HuH-7.5 (cell line): Measurements from ENCODE around the gene CHST8.

Experiments
- DNase-seq: peaks from one replicate; pipeline ENCODE4 v3.0.0; 2011; ENCODE audit warnings: low spot score

CHST8 gene

DNA sequence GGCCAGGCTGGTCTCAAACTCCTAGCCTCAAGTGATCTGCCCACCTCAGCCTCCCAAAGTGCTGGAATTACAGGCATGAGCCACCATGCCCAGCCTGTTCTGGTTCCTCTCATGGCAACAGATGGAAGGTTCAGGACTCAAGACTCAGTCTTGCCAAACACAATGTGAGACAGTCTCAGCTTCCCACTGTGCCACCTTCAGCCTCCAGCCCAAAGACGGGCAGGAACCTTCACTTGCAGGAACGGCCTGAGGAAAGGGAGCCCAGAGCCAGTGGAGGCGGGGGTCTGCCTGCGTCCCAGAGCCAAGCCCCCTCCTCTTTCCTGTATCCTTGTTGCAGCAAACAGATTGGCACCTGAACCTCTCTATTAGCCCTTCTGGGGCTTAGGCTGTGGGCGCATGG is 2.9 kb upstream of the CHST8 start:
- no peak for DNase-seq

DNA sequence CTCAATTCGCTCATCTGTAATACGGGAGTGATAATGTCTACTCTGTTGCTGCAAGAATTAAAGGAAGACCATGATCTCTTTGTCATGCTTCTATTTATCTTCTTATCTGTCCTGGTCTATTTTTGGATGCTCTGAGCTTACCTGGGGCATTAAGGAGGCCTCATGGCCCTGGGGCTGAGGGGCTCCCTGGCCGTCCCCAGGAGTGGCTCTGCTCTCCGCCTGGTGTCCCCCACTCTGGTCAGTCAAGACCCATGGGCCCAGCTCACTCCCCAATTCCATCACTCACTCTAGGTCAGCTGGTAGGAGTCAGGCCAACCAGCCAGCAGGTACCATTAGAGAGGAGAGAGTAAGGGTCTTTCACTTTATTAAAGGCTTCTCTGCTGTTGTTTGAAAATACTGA is 1.1 kb upstream of the CHST8 start:
- DNase-seq, result no peak

DNA sequence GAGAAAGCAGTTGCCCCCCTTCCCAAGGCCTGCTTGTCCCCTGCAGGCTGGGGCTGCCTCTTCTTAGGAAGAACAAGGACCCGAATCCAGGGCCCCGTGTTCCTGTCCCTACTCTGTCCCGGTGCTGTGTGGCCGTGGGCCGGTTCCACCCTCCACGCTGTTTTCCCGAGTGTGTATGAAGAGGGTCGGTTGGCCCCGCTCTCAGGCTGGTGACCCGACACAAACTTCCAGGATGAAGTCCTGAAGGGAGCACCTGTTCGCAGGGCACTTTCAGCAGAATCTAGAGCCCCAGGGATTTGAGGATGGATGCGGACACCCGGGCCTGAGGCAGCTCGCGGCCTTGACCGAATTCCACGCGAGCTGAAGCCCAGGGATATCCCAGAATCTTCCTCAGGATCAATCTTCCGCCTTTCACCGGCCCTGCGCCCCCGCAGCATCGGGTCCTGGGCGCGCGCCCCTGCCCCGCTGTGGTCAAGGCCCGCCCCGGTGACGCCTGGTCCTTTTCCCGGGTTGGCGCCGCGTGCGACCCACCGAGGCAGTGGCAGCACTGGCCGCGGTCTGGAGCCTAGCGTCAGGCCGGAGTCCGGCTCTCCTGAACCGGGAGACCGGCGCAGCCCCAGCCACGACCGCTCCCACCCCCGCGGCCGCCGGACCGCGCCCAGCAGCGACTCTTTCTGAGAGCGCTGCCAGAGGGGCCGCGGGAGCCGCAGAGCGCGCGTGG is 528 bp upstream of the CHST8 start:
- no peak for DNase-seq

DNA sequence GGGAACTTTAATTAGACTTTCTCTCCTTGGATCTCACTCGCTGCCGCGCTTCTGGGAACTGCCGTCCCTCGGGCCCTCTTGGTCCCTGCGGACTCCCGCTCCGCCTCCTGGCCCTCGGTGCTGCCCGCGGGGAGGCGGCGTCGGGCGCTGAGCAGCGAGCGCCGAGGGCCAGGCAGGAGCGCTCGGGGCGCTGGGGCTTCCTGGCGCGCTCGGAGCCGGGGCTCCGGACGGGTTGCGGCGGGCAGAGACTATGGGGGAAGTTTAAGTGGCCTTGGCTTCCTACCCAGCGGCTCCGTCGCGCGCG is 704 bp downstream of the CHST8 start:
- DNase-seq, result no peak

DNA sequence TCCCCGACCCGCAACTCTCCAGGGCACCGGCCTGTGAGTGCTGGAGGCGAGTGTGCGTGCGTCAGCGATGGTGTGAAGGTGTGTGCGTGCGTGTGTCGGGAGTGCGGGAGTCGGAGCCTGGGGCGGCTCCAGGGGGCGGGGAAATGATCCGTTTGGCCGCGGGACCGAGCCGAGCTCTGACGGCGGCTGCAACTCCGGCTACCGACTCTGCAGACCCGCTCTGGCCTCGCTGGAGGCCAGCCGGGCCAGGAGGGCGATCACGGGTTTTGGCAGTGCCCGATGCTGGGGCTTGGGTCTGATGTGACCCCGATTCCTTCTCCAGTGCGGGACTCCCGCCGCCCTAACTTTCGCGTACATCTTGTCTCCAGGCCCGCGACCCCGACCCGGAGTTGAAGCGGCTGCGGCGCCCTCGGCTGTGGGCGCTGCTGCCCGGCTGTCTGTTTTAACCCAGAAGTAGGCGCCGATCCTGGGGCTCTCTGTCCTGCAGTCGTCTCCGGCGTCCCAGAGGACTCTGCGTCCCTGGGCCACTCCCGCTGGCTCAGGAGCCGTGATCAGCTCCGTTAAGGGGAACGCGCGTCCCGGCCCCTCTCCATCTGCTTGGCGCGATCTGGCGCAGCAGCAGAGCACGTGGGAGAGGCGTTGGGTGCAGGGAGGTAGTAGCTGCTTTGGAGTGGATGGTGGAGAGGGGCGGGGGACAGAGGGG is 1.2 kb downstream of the CHST8 start:
- no peak for DNase-seq

DNA sequence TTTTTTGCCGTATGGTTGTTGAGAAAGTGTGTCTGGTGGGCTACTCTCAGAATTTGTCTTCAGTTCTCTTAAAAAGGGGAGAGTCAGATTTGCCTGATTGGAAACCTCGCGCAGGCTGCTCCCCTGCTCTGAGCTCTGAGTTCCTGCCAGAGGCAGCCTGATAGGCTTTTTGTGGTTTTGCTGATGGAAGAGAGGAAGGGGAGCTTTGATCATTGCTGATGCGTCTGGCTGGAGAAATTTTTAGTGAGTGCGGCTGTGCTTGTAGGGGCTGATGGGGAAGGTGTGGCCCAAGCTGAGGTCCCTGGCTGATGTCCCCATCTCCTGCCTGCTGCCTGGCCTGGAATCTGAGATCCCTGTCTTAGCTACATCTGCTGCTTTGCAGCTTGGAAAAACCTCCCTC is 2.8 kb downstream of the CHST8 start:
- no peak for DNase-seq

DNA sequence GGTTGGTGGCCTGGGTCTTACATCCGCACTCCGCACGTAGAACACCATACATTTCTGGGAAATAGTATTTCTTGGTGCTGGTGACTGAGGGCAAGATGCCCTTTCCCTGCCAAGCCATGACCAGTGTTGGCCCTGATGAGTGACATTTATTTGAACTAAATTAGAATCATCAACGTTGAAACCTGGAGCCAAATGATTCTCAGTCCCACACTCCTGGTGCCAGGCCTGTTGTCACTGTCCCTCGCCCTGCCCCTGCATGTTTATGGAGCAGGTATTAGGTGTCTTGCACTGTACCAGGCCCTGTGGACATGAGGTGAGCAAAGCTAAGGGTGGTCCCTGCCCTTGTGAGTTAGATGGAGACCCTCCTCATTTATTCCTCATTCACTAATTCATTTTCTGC is 5.8 kb downstream of the CHST8 start:
- DNase-seq, result no peak

DNA sequence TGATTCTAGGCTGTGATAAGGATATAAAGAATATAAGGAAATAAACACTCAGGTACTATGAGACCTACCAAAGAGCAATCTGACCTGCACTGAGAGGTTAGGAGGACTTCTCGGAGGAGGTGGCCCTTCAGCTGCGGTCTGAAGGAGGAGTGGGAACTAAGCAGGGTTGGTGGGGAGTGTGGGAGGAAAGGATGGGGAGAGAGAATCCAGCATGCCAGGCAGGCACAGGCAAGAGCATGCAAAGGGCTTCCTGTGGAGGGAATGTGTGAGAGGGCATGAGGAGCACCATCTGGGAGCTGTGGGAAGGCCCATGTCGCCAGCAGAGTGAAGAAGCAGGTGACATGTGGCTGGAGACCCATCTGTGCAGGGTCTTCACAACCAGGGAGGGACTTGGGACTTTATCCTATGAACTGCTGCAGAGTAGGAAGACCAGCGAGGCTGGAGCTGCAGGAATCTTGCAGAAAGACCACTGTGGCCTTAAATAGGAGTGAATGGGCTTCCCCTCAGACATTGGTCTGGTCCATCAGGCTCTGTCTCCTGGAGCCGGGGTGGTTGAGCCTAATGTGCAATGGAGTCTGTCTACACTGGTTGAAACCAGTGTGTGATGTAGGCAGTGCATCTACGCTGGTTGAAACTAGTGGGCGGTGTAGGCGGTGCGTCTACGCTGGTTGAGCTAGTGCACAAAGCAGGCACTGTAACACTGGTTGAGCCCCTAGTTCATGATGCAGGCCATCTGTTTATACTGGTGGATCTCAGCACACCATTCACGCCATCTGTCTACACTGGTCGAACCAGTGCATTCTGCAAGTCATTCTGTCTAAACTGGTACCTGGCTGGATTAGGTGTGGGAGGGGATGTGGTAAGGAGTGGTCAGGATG is 6.4 kb downstream of the CHST8 start:
- DNase-seq, result no peak

DNA sequence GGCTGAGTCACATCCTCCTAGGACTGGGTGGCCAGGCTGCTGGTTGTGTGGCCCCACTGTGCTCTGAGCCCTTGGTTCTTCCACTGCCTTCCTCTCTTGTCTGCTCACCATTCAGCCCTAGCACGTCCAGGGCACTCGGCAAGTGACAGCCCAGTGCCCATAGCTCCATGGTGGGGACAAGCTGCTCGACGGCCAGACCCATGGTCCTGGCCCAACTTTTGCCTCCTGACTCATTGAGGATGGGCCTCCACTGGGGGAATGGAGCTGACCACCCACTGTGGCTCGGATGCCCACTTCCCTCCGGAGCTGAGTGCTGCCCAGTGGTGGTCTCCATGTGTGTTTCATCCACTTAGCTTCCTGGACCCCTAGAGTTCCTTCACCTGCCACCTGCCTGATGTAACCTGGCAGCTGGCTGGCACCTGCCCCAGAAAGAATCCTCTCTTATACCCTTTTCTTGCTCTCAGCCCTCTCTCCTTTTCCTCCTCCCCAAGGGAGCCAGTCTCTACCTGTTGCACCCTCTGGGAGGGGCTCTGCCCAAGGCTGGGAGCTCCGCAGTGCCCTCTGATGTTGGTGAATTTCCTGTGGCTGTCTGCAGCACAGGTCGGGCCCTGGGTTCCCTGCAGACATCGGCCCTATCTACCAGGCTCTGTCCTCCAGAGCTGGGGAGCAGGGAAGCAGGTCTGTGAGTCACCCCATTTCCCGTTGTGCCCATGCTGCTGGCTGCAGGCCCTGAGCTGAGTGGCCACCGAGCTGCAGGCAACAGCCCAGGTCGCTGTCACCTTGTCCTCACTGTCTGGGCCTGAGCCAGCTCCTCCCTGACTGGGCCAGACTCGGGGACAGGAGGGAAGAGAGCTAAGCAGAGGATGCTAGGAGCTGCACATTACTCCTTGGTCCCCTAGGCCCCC is 7.4 kb downstream of the CHST8 start:
- no peak for DNase-seq

DNA sequence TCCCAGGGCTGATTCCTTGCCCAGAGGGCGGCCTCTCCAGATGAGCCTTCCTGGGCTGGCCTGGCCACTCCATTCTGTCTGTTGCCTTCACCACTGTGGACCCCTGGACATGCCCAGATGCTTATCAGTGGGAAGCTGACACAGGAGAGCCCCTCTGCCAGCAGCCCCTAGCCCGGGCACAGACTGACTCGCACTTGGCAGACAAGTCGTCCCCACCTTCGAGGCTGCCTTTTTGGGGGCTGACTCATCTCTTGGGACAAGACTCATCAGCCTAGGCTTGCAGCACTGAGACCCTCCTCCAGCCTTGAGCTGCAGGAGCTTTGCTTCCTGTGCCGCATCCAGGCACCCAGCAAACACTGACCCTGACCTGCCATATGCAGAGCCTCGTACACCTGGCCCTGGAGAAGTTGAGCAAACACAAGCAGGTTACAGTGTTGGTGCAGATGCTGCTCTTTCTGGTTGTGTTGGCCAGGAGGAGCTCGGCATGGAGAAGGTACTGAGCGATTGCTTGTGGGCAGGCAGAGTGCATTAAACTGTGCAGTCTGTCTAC is 8.1 kb downstream of the CHST8 start:
- no peak for DNase-seq

DNA sequence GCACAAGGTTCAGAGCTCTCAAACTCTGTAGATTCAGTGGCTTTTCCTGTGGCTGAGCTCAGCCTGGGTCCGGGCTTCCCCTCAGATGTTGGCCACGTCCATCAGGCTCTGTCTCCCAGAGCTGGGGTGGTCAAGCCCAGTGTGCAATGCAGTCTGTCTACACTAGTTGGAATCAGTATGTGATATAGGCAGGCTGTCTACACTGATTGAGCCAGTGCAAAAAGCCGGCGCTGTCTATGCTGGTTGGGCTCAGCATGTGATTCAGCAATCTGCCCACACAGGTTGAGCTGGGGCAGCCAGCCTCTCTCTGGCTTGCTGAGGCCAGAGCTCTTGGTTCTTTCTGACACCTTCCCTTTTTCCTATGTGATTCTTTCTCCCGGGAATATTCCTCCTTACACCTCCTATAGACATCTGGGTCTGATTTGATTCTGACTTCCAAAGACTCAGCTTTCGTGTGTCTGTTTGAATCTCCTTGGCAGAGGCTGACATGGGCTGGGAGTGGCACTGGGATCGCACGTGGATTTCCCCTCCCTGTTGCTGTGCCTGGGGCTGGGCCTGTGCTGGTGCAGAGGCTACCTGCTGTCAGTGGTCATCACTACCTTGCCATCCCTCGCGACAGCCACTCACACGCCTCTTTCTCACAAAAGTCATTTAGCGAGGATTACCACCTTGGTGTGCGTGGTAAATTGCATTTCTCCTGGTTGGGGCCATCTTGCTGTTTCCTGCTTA is 9.3 kb downstream of the CHST8 start:
- DNase-seq, result no peak

DNA sequence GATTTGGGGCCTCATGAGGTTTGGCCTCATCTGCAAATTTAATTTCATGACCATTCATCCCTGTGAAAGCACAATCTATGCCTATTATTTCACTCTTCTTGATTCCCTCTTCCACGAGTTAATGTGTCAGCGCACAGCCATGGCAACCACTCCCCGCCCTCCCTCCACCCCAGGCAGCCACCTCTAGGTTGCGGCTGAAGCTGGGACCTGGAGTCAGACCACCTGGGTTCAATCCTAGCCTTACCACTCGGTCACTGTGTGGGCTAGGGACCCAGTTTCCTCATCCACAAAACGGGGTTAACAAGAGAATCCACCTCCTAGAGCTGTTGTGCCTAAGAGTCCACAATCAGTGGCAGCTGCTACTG is 9.8 kb downstream of the CHST8 start:
- no peak for DNase-seq

DNA sequence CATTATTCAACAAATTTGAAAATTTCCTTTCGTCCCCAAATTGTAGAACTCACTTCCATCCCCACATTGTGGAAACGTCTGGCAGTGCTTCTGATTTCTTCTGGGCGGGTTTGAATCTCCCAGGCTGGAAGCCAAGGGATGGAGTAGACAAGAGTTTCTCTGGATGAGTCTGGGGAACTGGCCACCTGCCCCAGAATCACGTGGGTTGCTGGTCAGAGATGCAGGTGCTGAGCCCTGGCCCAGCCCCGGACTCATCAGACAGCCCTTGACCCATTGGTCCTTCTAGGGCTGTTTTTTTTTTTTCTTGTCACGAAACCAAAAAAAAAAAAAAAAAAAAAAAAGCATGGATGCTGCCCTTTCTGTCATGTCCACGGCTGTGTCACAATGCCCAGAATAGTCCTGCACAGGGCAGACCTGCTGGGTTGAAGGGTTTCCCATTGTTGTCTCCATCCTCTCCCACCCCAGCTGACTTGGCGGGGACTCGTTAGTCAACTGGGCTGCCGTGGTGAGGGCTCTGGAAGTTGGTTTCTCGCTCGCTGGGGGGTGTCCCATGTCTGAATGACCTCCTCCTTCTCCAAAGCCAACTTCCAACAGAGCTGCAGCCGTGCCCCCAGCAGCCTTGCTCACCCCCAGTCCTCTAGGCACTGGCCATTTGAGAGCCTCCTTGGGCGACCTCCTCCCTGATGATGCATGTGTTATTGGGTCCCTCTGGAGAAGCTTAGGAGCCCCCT is 12.8 kb downstream of the CHST8 start:
- no peak for DNase-seq

DNA sequence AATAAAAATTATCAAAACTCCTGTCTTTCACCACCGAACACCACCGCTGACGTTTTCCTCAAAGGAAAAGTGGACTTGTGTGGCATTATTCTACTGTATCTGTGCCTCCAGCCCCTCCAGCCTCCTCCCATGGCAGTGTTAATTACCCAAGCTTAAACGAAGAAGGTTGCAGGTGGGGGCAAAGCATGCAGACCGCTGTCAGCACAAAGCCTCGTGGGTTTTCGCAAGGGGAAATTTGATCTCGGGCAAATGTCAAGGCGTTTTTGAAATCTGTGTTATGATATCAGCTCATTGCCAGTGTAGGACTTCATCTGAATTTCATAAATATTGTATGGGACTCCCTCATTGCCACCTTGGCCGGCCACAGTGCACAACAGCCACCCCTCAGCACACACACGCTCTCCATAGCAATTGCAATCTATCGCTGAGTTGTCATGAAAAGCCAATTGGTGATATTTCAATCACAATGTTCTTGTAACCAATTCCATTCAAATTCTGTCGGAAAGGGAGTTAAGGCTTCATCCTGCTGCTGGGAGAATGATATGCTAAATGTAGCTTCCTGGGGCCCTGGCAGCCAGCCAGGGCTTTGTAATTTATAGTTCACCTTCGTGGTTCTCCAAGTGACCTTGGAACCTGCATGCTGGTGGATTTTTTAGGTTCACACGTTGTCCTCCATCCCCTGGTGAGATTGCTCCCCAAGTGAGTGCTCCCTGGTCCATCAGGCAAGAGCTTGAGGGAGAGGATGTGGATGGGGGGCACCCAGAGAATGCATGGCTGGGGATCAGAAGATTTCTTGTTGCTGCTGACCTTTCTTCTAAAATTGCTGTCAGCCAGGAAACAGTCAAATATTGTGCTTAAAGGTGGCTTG is 16.6 kb downstream of the CHST8 start:
- DNase-seq, result no peak

DNA sequence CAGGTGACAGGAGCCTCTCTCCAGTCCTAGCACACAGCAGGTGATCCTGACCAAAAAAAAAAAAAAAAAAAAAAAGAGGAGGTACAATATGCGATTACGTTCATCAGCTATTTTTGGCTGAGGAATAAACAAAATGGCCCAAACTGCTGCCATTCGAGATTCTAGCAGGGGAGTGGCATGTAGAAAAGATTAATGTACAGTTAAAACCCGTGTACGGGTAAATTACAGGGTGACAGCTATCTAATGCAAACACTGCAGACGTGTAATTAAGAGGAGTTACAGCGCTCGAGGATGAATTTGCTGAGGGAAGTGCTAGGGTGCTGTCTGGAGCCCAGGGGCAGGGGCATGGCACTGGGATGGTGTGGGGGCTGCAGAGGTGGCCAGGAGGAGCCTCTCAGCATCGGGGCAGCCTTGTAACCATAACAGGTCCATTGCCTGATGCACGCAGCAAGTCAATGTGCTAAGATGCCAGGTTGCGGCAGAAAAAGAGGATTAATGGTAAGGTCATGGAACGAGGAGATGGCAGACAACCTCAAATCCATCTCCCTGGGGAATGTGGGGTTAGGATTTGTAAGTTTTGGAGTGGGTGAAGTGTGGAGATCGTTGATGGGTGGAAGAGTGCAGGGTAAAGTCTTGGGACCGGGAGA is 17.4 kb downstream of the CHST8 start:
- DNase-seq, result no peak

DNA sequence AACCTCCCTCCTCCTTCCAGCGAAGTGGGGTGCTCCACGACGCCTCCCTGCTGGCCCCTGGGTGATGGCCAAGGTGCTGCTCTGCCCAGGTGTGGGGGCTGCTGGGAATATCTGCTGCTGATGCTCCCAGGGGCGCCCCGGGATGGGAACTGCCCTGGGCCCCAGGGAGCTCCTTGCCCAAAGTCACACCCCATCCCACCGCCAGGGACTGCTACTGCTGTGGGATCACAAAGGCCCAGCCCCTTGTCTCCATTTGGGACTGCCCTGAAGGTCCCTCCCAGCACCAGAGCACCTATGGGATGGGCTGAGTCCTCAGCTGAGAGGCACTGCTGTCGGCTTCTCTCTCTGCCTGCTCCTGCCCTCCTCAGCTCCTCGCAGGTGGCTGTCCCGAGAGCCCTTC is 19.0 kb downstream of the CHST8 start:
- DNase-seq, result no peak

DNA sequence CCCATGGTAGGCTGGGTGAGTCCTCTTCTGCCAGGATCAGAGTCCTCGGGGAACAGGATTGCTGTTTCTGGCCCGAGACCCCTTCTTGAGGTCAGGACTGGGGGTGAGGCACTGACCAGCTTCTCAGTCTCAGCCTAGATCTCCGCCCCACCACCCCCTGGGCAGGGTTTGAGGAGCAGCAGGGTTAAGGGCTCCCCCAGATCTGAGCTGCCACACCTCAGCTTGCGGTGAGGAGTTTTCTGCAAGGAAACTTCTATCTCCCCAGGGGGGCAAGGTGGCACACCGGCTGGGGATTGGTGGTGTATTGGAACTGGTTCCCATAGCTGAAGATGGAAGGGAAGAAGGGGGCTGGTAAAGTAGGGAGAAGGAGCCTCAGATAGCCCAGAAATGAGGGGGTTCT is 19.5 kb downstream of the CHST8 start:
- DNase-seq, result no peak

DNA sequence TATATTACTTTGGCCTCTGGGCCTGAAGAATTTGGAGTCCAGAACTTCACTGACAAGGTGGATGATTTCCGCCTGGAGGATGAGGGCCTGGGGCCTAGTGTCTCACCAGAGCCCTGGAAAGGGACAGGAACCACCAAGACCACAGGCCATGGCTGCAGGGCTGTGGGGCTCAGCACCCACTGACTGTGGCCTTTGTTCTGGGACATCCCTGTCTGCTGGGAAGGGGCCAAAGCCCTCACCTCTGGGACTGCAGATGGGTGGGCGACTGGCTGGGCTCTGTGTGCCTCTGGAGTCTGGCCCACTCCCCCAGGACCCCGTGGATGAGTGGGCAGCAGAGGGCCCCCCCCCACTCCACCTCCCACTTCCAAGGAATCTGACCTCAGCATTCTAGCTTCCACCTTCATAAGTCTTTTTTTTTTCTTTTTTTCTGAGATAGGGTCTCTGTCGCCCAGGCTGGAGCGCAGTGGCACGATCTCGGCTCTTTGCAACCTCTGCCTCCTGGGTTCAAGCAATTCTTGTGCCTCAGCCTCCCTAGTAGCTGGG is 20.3 kb downstream of the CHST8 start:
- no peak for DNase-seq
